Ishikawa (cell line): ENCODE results near the gene NRCAM.

Experiments used
- CEBPB ChIP-seq: IDR thresholded peaks from 2 replicates; pipeline ENCODE4 v1.6.1; 2012
- EP300 ChIP-seq: IDR thresholded peaks from 2 replicates; pipeline ENCODE4 v1.6.1; 2012; ENCODE audit warnings: borderline replicate concordance
- RAD21 ChIP-seq: IDR thresholded peaks from 2 replicates; pipeline ENCODE4 v1.6.1; 2012; ENCODE audit warnings: low read depth
- TCF12 ChIP-seq: IDR thresholded peaks from 2 replicates; pipeline ENCODE4 v1.6.1; 2012; ENCODE audit warnings: low read depth
- TF ChIP-seq, protein P1 (sequence below): IDR thresholded peaks from 2 replicates; pipeline ENCODE4 v1.6.1; 2012
- TF ChIP-seq, protein P2 (sequence below): IDR thresholded peaks from 2 replicates; pipeline ENCODE4 v1.6.1; 2012; ENCODE audit warnings: low read depth, mild to moderate bottlenecking
- TF ChIP-seq, protein P3 (sequence below): IDR thresholded peaks from 2 replicates; pipeline ENCODE4 v1.6.1; 2012

DNA sequence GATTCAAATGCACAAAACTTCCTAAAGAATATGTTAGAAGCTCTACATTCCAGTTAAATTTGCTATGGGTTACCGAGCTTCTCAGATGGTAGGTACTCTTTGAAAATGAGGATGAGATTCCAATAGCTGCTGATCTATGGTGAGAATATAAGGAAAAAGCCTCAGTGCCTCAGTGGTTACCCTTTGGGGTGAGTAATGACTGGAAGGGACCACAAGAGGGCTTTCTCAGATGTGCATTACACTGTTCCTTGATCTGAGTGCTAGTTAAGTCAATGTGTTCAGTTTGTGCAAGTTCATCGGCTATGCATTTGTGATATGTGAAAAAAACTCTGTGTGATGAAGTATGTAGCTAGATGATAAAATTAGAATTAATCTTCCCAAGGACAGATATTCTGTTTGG, 3.5 kb downstream of the NRCAM start:
- TF ChIP-seq EP300 (no peak), RAD21 (peak; percentile 43; the same call in 1 of the 2 replicates), CEBPB (no peak), TCF12 (no peak)
- TF ChIP-seq, protein P1, sequence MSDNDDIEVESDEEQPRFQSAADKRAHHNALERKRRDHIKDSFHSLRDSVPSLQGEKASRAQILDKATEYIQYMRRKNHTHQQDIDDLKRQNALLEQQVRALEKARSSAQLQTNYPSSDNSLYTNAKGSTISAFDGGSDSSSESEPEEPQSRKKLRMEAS, result no peak
- TF ChIP-seq, protein P2, sequence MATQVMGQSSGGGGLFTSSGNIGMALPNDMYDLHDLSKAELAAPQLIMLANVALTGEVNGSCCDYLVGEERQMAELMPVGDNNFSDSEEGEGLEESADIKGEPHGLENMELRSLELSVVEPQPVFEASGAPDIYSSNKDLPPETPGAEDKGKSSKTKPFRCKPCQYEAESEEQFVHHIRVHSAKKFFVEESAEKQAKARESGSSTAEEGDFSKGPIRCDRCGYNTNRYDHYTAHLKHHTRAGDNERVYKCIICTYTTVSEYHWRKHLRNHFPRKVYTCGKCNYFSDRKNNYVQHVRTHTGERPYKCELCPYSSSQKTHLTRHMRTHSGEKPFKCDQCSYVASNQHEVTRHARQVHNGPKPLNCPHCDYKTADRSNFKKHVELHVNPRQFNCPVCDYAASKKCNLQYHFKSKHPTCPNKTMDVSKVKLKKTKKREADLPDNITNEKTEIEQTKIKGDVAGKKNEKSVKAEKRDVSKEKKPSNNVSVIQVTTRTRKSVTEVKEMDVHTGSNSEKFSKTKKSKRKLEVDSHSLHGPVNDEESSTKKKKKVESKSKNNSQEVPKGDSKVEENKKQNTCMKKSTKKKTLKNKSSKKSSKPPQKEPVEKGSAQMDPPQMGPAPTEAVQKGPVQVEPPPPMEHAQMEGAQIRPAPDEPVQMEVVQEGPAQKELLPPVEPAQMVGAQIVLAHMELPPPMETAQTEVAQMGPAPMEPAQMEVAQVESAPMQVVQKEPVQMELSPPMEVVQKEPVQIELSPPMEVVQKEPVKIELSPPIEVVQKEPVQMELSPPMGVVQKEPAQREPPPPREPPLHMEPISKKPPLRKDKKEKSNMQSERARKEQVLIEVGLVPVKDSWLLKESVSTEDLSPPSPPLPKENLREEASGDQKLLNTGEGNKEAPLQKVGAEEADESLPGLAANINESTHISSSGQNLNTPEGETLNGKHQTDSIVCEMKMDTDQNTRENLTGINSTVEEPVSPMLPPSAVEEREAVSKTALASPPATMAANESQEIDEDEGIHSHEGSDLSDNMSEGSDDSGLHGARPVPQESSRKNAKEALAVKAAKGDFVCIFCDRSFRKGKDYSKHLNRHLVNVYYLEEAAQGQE, result no peak
- TF ChIP-seq, protein P3, sequence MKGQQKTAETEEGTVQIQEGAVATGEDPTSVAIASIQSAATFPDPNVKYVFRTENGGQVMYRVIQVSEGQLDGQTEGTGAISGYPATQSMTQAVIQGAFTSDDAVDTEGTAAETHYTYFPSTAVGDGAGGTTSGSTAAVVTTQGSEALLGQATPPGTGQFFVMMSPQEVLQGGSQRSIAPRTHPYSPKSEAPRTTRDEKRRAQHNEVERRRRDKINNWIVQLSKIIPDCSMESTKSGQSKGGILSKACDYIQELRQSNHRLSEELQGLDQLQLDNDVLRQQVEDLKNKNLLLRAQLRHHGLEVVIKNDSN, result no peak
